Measurements from ENCODE around the gene CACNA2D3.

The CACNA2D3 gene

GRCh38 chr3:54866251-54866650 is 743.9 kb downstream of the CACNA2D3 start:
- no peak for FAIRE-seq

GRCh38 chr3:54870423-54870822 is 748.1 kb downstream of the CACNA2D3 start:
- FAIRE-seq = peak; percentile 30

GRCh38 chr3:54871867-54872266 is 749.5 kb downstream of the CACNA2D3 start:
- no peak for FAIRE-seq

- no peak for FAIRE-seq
These were observed 751.0 kb downstream of the CACNA2D3 start for GRCh38 chr3:54873059-54874010.

- FAIRE-seq = no peak
These were observed 752.6 kb downstream of the CACNA2D3 start for GRCh38 chr3:54874816-54875556.

GRCh38 chr3:54875596-54876268 is 753.4 kb downstream of the CACNA2D3 start:
- FAIRE-seq = no peak

GRCh38 chr3:54876694-54877093 is 754.3 kb downstream of the CACNA2D3 start:
- FAIRE-seq = no peak

GRCh38 chr3:54877730-54878129 is 755.4 kb downstream of the CACNA2D3 start:
- FAIRE-seq = no peak

GRCh38 chr3:54878145-54878544 is 755.8 kb downstream of the CACNA2D3 start:
- no peak for FAIRE-seq

GRCh38 chr3:54882129-54882833 is 759.9 kb downstream of the CACNA2D3 start:
- FAIRE-seq = no peak

- no peak for FAIRE-seq
These were observed 765.8 kb downstream of the CACNA2D3 start for GRCh38 chr3:54888162-54888561.

GRCh38 chr3:54888873-54889272 is 766.5 kb downstream of the CACNA2D3 start:
- FAIRE-seq = no peak

GRCh38 chr3:54889731-54890130 is 767.4 kb downstream of the CACNA2D3 start:
- FAIRE-seq = no peak

GRCh38 chr3:54891540-54891897 is 769.2 kb downstream of the CACNA2D3 start:
- peak; percentile 45 for FAIRE-seq

GRCh38 chr3:54892168-54892567 is 769.8 kb downstream of the CACNA2D3 start:
- no peak for FAIRE-seq

GRCh38 chr3:54895613-54896012 is 773.3 kb downstream of the CACNA2D3 start:
- no peak for FAIRE-seq

GRCh38 chr3:54897028-54897711 is 774.8 kb downstream of the CACNA2D3 start:
- no peak for FAIRE-seq

GRCh38 chr3:54899273-54899672 is 776.9 kb downstream of the CACNA2D3 start:
- no peak for FAIRE-seq

GRCh38 chr3:54900838-54901591 is 778.7 kb downstream of the CACNA2D3 start:
- FAIRE-seq = no peak

- no peak for FAIRE-seq
These were observed 779.7 kb downstream of the CACNA2D3 start for GRCh38 chr3:54901906-54902685.
